H1 (cell line): ENCODE results near the gene HIVEP3. TPM values are rescaled to one million over a fixed set of nuclear protein-coding genes. Genes with fewer than 3 reads are reported as not detected.

Experiments
- CTCF ChIA-PET: fragments of 300-600 bp; sonication (Branson Sonifier 250); formaldehyde crosslinking; loops from one replicate; lab custom pipeline; 2021; ENCODE audit not compliant: partially characterized antibody; lab: Charles Lee
- POLR2A ChIA-PET: fragments of 300-600 bp; sonication (Branson Sonifier 250); formaldehyde crosslinking; loops from one replicate; lab custom pipeline; 2021; ENCODE audit warnings: inconsistent platforms; ENCODE audit not compliant: partially characterized antibody; lab: Charles Lee
- DNase-seq, 2 experiments: peaks; one replicate each; pipeline versions ENCODE4 v3.0.0 to v3.0.0-alpha.2; 2010 to 2022; ENCODE audit warnings: low spot score in 2 of 2, low read depth in 1 of 2, mixed read lengths in 1 of 2
- FAIRE-seq: peaks from 2 replicates; lab custom pipeline; 2011; peaks lifted over from hg19 to GRCh38; lab: Jason Lieb, UNC
- H2AFZ ChIP-seq: 2 replicates; pipeline ENCODE4 v1.8.1; 2012; ENCODE audit warnings: low read length, inconsistent platforms
- H2AK5ac ChIP-seq: 2 replicates; pipeline ENCODE4 v1.6.1; 2013; ENCODE audit warnings: low read depth, low read length
- H2BK120ac ChIP-seq: replicated peaks from 2 replicates; pipeline ENCODE3; 2013; ENCODE audit warnings: low read depth, low read length, inconsistent platforms
- H2BK12ac ChIP-seq: 2 replicates; pipeline ENCODE4 v1.6.1; 2013; ENCODE audit warnings: low read depth, low read length
- H2BK15ac ChIP-seq: 2 replicates; pipeline ENCODE4 v1.6.1; 2013; ENCODE audit warnings: low read length
- H2BK20ac ChIP-seq: 2 replicates; pipeline ENCODE4 v1.6.1; 2013; ENCODE audit warnings: low read length
- H2BK5ac ChIP-seq: 2 replicates; pipeline ENCODE4 v1.6.1; 2013; ENCODE audit warnings: low read depth, low read length
- H3K14ac ChIP-seq: 2 replicates; pipeline ENCODE4 v1.6.1; 2013; ENCODE audit warnings: inconsistent platforms; ENCODE audit not compliant: insufficient read length
- H3K18ac ChIP-seq: 2 replicates; pipeline ENCODE4 v1.6.1; 2013; ENCODE audit warnings: low read length; ENCODE audit errors: extremely low read depth
- H3K23ac ChIP-seq: 2 replicates; pipeline ENCODE4 v1.6.1; 2013; ENCODE audit warnings: inconsistent platforms; ENCODE audit not compliant: insufficient read length
- H3K23me2 ChIP-seq: 2 replicates; pipeline ENCODE4 v1.6.1; 2013; ENCODE audit warnings: low read depth, low read length
- H3K27ac ChIP-seq: 2 replicates; pipeline ENCODE4 v1.6.1; 2011; ENCODE audit warnings: low read depth, low read length, inconsistent platforms
- H3K27me3 ChIP-seq, 4 experiments: replicated peaks in 1 of 4; 1 replicate in 1 of 4; 2 replicates in 3 of 4; pipeline versions ENCODE4 v1.6.1 to v1.8.1; 2011 to 2013; ENCODE audit warnings: low read length in 3 of 4, mild to moderate bottlenecking in 3 of 4, inconsistent platforms in 2 of 4, mixed read lengths in 2 of 4, moderate library complexity in 1 of 4; ENCODE audit not compliant: control insufficient read depth in 3 of 4, insufficient read depth in 3 of 4; ENCODE audit errors: extremely low read depth in 1 of 4
- H3K36me3 ChIP-seq, 4 experiments: 2 replicates each; pipeline versions ENCODE4 v1.6.1 to v1.8.1; 2011 to 2013; ENCODE audit warnings: mild to moderate bottlenecking in 4 of 4, low read length in 3 of 4, moderate library complexity in 2 of 4, control low read depth in 1 of 4, inconsistent platforms in 1 of 4; ENCODE audit not compliant: insufficient read depth in 4 of 4, control insufficient read depth in 2 of 4
- H3K4ac ChIP-seq: replicated peaks from 2 replicates; pipeline ENCODE3; 2013; ENCODE audit warnings: low read length, low read depth, mixed read lengths, inconsistent platforms; ENCODE audit not compliant: insufficient read length
- H3K4me1 ChIP-seq, 4 experiments: replicated peaks in 1 of 4; 1 replicate in 1 of 4; 2 replicates in 3 of 4; pipeline versions ENCODE4 v1.6.1 to v1.8.1; 2011 to 2013; ENCODE audit warnings: low read length in 3 of 4, inconsistent platforms in 2 of 4, mixed read lengths in 1 of 4; ENCODE audit not compliant: insufficient read depth in 4 of 4, control insufficient read depth in 3 of 4
- H3K4me2 ChIP-seq, 2 experiments: 2 replicates each; pipeline versions ENCODE4 v1.6.1 to v1.8.1; 2011 to 2013; ENCODE audit warnings: low read depth in 2 of 2, low read length in 2 of 2, control low read depth in 1 of 2, inconsistent platforms in 1 of 2, mild to moderate bottlenecking in 1 of 2; ENCODE audit not compliant: insufficient read depth in 1 of 2
- H3K4me3 ChIP-seq, 4 experiments: fragments of 200-600, 300-600 bp in 1 of 4; sonication (generic), shearing (Covaris generic), sonication (Bioruptor Twin) in 1 of 4; 2 replicates each; pipeline versions ENCODE4 v1.5.1 to v1.8.1; 2011 to 2016; ENCODE audit warnings: low read length in 4 of 4, low read depth in 3 of 4, control low read depth in 2 of 4, inconsistent platforms in 2 of 4, mild to moderate bottlenecking in 2 of 4, mixed read lengths in 1 of 4, moderate library complexity in 1 of 4; ENCODE audit not compliant: insufficient read depth in 2 of 4; ENCODE audit errors: extremely low read depth in 1 of 4
- H3K56ac ChIP-seq: replicated peaks from 2 replicates; pipeline ENCODE3; 2013; ENCODE audit warnings: low read depth, mild to moderate bottlenecking, mixed read lengths, low read length, inconsistent platforms; ENCODE audit not compliant: insufficient read length
- H3K79me1 ChIP-seq: 2 replicates; pipeline ENCODE4 v1.6.1; 2013; ENCODE audit warnings: low read depth, low read length, control low read depth
- H3K79me2 ChIP-seq, 2 experiments: 2 replicates each; pipeline versions ENCODE4 v1.6.1 to v1.8.1; 2012 to 2013; ENCODE audit warnings: low read length in 2 of 2, mild to moderate bottlenecking in 2 of 2, inconsistent platforms in 1 of 2; ENCODE audit not compliant: insufficient read depth in 2 of 2, control insufficient read depth in 1 of 2
- H3K9ac ChIP-seq, 4 experiments: replicated peaks in 1 of 4; 1 replicate in 1 of 4; 2 replicates in 3 of 4; pipeline versions ENCODE4 v1.6.1 to v1.8.1; 2011 to 2013; ENCODE audit warnings: low read depth in 3 of 4, low read length in 3 of 4, control low read depth in 2 of 4, mild to moderate bottlenecking in 2 of 4, moderate library complexity in 2 of 4, inconsistent platforms in 1 of 4; ENCODE audit errors: extremely low read depth in 1 of 4
- H3K9me3 ChIP-seq, 2 experiments: 2 replicates each; pipeline versions ENCODE4 v1.6.1 to v1.8.1; 2012 to 2013; ENCODE audit warnings: mild to moderate bottlenecking in 2 of 2, moderate library complexity in 2 of 2, control low read depth in 1 of 2, inconsistent platforms in 1 of 2, low read depth in 1 of 2, low read length in 1 of 2, mixed read lengths in 1 of 2; ENCODE audit not compliant: insufficient read depth in 2 of 2
- H4K20me1 ChIP-seq, 2 experiments: replicated peaks in 1 of 2; 2 replicates each; pipeline versions ENCODE3 to v1.8.1; 2011 to 2013; ENCODE audit warnings: inconsistent platforms in 2 of 2, low read length in 2 of 2, mild to moderate bottlenecking in 1 of 2; ENCODE audit not compliant: insufficient read depth in 2 of 2, control insufficient read depth in 1 of 2
- H4K5ac ChIP-seq: 2 replicates; pipeline ENCODE4 v1.6.1; 2013; ENCODE audit warnings: low read length, low read depth, mixed read lengths, inconsistent platforms; ENCODE audit not compliant: insufficient read length
- H4K8ac ChIP-seq: 2 replicates; pipeline ENCODE4 v1.8.0; 2013; ENCODE audit warnings: mild to moderate bottlenecking, moderate library complexity, low read length, inconsistent platforms; ENCODE audit not compliant: insufficient read depth; ENCODE audit errors: extremely low read depth
- H4K91ac ChIP-seq: replicated peaks from 2 replicates; pipeline ENCODE3; 2013; ENCODE audit warnings: low read length, mixed read lengths, inconsistent platforms; ENCODE audit not compliant: insufficient read length
- GTF2F1 ChIP-seq: IDR thresholded peaks from 2 replicates; pipeline ENCODE4 v1.6.1; 2012; ENCODE audit warnings: low read depth, low read length, improper control_type of control experiment, borderline replicate concordance
- HDAC2 ChIP-seq, 2 experiments: fragments of 300-600 bp in 1 of 2; sonication (generic) in 1 of 2; IDR thresholded peaks; 2 replicates each; pipeline ENCODE4 v1.6.1; 2011 to 2012; ENCODE audit warnings: low read depth in 2 of 2, low read length in 2 of 2, mild to moderate bottlenecking in 2 of 2, moderate library complexity in 2 of 2, borderline replicate concordance in 1 of 2, inconsistent platforms in 1 of 2
- HDAC6 ChIP-seq: IDR thresholded peaks from one replicate; pipeline ENCODE4 v1.7.1; 2012; ENCODE audit warnings: low read depth, mild to moderate bottlenecking, inconsistent platforms, low read length, moderate library complexity
- POLR2AphosphoS5 ChIP-seq: IDR thresholded peaks from 2 replicates; pipeline ENCODE4 v1.6.1; 2011; ENCODE audit warnings: low read depth, low read length
- POU5F1 ChIP-seq: IDR thresholded peaks from 2 replicates; pipeline ENCODE4 v1.6.1; 2011; ENCODE audit warnings: low read depth, mild to moderate bottlenecking, low read length, moderate library complexity
- RBBP5 ChIP-seq: IDR thresholded peaks from 2 replicates; pipeline ENCODE4 v1.7.1; 2012; ENCODE audit warnings: low read depth, mild to moderate bottlenecking, inconsistent platforms, low read length, moderate library complexity, borderline replicate concordance
- RNF2 ChIP-seq: fragments of 200-900, 300-1000 bp; sonication (generic); IDR thresholded peaks from 2 replicates; pipeline ENCODE4 v1.7.1; 2016; ENCODE audit warnings: borderline replicate concordance, low read depth, mild to moderate bottlenecking, antibody characterized with exemption, low read length; ENCODE audit not compliant: poor library complexity, severe bottlenecking; ENCODE audit errors: missing control alignments
- SP4 ChIP-seq: IDR thresholded peaks from 2 replicates; pipeline ENCODE4 v1.6.1; 2012; ENCODE audit warnings: low read length, inconsistent platforms
- WGBS, 2 experiments: shearing (Covaris generic) in 1 of 2; methylation state at CpG; one replicate each; pipeline versions ENCODE4 v1.1.6 to v1.1.7; 2013 to 2015; ENCODE audit warnings: low lambda C conversion rate in 2 of 2, mixed read lengths in 2 of 2, inconsistent platforms in 1 of 2, low coverage in 1 of 2, missing lambda C conversion rate in 1 of 2; ENCODE audit not compliant: insufficient replicate concordance in 2 of 2, insufficient coverage in 1 of 2, insufficient read length in 1 of 2; ENCODE audit errors: extremely low coverage in 1 of 2, missing lambda C conversion rate in 1 of 2; 5-methylcytosine and 5-hydroxymethylcytosine counted together
- polyA plus RNA-seq, 7 experiments: library from polyadenylated mRNA; depleted of rRNA in 3 of 7; stranded (reverse) in 5 of 7; unstranded in 2 of 7; fragments of >200 nt in 5 of 7; fragments of 200-250 nt in 2 of 7; gene quantifications; 1 replicate in 5 of 7; 2 replicates in 1 of 7; 4 replicates in 1 of 7; pipeline versions ENCODE4 v1.2.1 to v1.2.3, GENCODE V29; 2011 to 2013; ENCODE audit warnings: missing spikeins in 2 of 7, mixed read lengths in 2 of 7
- total RNA-seq: library from RNA; stranded (reverse); fragmentation: NEBNext Ultra II Directional; extraction: Animal tissue kit (Norgen Biotek cat#: 25700); gene quantifications from 2 replicates; pipeline ENCODE4 v1.2.1, GENCODE V29; 2021

The HIVEP3 gene
- total and polyA plus RNA-seq, 2 of the 8 experiments (the other 6 are each of a cell fraction or from before 2014, with no cell fraction given): 0.24 to 0.69 TPM

GRCh38 chr1:41790351-41790750 is 128.4 kb downstream of the HIVEP3 start:
- TF ChIP-seq GTF2F1 (no peak), RBBP5 (no peak), HDAC6 (no peak), POU5F1 (no peak), SP4 (no peak), HDAC2 (IDR thresholded peaks at IDR 0.05; ENCODE audit: borderline replicate concordance in 1 of 2, low read depth in 2 of 2, low read length in 2 of 2) (no peak), RNF2 (no peak), POLR2AphosphoS5 (no peak)
- TF ChIP-seq, all 59 proteins: peak for 0
- POLR2A ChIA-PET: no interaction called here
- H4K20me1 ChIP-seq: no peaks in the 10 kb centered on the region
- H2BK20ac ChIP-seq: no peak overlapping the region
- no peak overlapping the region for H4K5ac ChIP-seq
- H2BK120ac ChIP-seq: no peak overlapping the region
- no peak overlapping the region for H2AFZ ChIP-seq
- H3K4ac ChIP-seq: no peak overlapping the region
- WGBS, 2 experiments: 73% methylated on average over 4 of the region's 4 CpGs; no CpG with 5 or more reads in 1 of the 2 experiments
- no peaks in the 10 kb centered on the region; the same call in 1 of the 2 replicates for H3K23me2 ChIP-seq
- H2BK15ac ChIP-seq: no peak overlapping the region
- no peak overlapping the region for H3K14ac ChIP-seq
- no peak overlapping the region for H2BK12ac ChIP-seq
- no peak overlapping the region for H3K4me3 ChIP-seq
- FAIRE-seq: no peak
- H3K36me3 ChIP-seq: no peaks in the 10 kb centered on the region
- no peaks in the 10 kb centered on the region for H3K9me3 ChIP-seq
- H4K8ac ChIP-seq: no peak overlapping the region
- H3K4me2 ChIP-seq: no peak overlapping the region
- H4K91ac ChIP-seq: no peak overlapping the region
- DNase-seq: no peak
- H2AK5ac ChIP-seq: no peak overlapping the region
- H3K18ac ChIP-seq: no peak overlapping the region
- H3K23ac ChIP-seq: no peak overlapping the region
- H3K27me3 ChIP-seq: no peaks in the 10 kb centered on the region; a peak in 1 of 7 replicates
- H3K4me1 ChIP-seq: no peaks in the 10 kb centered on the region; a peak in 1 of 7 replicates
- no peak overlapping the region for H3K27ac ChIP-seq
- CTCF ChIA-PET: interaction anchor here (0.7 to 1.1 kb wide), 2 partner anchors 11 to 128 kb away, joined by 3 read pairs; partner anchors contain the start of gene HIVEP3
- no peak overlapping the region for H3K56ac ChIP-seq
- H2BK5ac ChIP-seq: no peak overlapping the region
- no peak overlapping the region for H3K9ac ChIP-seq
- no peaks in the 10 kb centered on the region for H3K79me1 ChIP-seq
- H3K79me2 ChIP-seq: no peaks in the 10 kb centered on the region
